HG02678 (cell line): ENCODE data around the gene NBEAL2.

Source experiments
- ATAC-seq: cut with Tn5 transposase; IDR thresholded peaks from one replicate; pipeline ENCODE4 v1.9.1; 2021; ENCODE audit warnings: mild to moderate bottlenecking, moderate library complexity; ENCODE audit not compliant: unreplicated experiment

Gene NBEAL2

GRCh38 chr3:46944191-46944590, 35.3 kb upstream of the NBEAL2 start:
- ATAC-seq = no peak

DNA sequence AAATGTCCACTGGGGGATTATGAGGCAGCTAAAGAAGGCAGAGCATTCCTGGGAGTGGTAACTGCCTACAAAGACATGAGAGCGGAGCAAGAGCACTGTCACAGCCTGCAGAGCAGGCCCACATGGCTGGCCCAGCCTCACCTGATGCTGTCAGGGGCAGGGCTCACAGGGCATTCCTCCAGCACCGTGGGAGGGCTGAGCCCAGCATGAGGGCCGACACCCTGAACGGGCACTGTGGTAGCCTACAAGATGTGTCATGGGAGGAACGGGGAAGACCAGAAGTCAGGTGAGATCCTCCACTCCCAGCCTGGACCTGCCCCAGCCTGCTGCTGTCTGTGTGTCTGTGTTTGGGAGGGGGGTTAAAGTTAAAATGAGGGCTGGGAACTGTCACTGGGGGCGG, 33.0 kb upstream of the NBEAL2 start:
- no peak for ATAC-seq

GRCh38 chr3:46946856-46947545, 32.5 kb upstream of the NBEAL2 start:
- no peak for ATAC-seq

- no peak for ATAC-seq
These were observed 31.9 kb upstream of the NBEAL2 start for GRCh38 chr3:46947546-46947901.

- no peak for ATAC-seq
These were observed 31.3 kb upstream of the NBEAL2 start for GRCh38 chr3:46947981-46948791.

- no peak for ATAC-seq
These were observed 30.4 kb upstream of the NBEAL2 start for GRCh38 chr3:46948830-46949671.

- no peak for ATAC-seq
These were observed 29.3 kb upstream of the NBEAL2 start for GRCh38 chr3:46950177-46950576.

- no peak for ATAC-seq
These were observed 28.7 kb upstream of the NBEAL2 start for GRCh38 chr3:46950650-46951241.

- ATAC-seq = no peak
These were observed 26.7 kb upstream of the NBEAL2 start for GRCh38 chr3:46952813-46953212.

DNA sequence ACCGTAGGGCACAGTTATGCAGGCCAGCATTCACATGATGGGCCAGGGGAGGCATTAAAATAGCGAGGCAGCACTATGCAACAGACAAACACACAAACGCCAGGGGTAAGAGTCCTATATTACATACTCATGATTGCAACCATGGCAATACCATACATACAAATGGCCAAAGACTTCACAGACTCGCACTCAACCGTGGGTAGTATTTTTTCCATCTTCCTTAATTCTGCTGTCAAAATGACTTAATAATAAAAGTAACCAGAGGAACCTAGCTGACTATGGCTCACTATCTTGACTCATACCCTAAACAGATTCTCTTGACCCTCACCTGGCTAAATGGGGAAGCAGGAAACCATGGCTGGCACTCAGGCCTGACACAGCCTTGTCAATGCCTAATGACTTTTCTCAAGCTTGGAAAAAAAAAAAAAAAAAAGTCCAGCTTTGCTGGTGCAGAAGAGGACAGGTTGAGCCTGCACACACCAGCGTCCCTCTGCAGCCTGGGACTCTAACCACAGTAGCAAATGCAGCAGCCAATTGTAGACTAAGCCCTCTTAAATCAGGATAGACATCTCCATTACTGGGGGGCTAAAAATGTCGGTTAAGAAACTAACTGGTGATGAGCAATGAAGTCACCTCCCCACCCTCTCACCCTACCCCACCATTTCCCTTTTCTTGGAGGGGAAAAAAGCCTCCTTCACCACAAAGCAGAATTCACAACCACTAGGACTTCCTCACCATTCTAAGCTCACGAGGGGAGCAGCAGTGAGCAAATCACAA, 26.0 kb upstream of the NBEAL2 start:
- no peak for ATAC-seq

DNA sequence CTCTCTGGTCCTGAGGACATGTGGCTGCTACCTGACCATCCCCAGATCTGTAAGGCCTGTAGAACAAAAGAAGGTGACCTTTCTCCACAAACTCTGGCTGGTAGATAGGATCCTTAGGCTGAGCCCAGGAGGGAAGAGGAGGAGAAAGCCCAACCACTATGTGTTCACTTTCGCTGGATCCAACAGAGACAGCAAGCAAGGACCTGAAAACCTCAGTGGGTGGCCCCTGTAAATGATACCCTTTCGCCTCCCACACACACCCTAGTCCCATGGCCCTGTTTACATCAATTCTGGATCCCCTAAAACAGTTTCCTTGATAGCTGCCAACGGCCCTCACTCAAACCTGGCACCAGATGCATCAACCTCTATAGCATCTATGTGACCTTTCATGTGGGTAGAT, 25.3 kb upstream of the NBEAL2 start:
- ATAC-seq = no peak

GRCh38 chr3:46955157-46955556, 24.3 kb upstream of the NBEAL2 start:
- ATAC-seq = no peak

DNA sequence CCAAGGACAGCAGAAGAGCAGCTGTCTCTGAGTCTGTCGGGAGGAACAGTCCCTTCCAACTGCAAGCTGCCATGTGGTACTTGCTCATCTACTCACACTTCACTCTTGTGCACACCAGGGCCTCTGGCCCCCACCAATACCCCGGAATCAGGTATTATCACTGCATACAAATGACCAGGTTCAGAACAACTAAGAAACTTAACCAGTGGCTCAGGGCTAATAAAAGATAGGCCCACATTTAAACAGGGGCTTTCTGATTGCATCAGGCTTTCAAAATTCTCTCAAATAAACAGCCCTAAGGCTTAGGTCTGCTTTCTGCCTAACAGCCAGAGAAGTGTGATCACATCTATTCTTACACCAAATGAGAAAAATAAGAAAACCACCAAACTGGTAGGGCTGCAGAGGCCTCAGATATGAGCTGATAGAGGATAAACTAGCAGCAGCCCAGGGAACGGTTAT, 23.6 kb upstream of the NBEAL2 start:
- no peak for ATAC-seq

DNA sequence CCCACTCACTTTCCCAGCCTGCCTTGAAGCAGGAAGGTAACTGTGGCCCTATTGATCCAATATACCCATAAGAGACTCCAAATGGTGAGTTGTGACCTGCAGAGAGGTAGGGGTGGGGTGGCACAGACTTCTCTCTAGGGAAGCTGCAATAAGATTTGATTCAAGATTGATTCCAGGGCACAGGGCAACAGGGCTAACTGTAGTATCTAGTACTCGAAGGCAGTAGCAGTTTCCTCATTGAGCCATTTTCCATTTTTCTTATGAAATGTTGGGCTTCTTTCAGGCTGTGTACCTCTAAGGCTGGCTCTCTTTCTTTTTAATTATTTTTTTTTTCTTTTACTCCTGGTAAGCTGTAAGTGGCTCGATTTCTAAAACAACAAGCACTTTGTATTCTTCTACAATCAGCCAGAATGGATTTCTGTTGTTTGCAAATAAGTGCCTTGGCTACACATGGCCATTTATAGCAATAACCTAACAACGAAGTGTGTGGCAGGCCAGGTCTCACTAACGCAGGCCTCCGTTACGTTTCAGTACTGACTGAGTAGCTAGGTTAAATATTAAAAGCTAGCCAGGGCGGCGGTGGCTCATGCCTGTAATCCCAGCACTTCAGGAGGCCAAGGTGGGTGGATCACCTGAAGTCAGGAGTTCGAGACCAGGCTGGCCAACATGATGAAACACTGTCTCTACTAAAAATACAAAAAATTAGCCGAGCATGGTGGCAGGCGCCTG, 22.2 kb upstream of the NBEAL2 start:
- no peak for ATAC-seq

DNA sequence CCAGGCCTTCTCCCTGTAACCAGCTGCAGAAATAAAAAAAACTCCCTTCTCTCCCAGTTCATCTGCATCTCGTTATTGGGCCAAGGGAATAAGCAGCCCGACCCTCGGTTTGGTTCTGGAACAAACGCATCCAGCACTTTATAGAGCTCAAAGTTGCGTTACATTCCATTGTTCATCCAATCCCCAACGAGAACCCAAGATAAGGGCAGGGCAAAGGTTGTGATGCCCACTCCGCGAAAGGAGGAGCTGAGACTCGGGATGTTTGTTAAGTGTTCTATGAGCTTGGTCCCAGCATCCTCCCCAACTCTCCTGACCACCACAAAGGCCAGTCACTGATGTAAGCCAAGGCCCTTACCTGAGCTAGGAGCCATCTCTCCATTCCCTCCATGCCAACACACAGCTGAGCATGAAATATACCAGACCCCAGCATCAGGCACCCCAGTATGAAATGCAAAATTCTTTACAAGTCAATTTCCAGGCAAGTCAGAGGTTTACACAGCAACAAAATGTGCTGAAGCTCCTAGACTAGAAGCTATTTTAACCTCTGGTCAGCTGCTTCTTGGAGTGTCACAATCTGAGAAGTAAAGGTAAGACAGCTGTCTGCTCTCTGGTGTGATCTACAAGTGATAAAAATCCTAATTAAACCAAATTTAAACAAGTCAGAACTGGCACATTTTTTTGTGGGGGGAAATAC, 20.9 kb upstream of the NBEAL2 start:
- ATAC-seq = no peak

GRCh38 chr3:46959161-46959511, 20.3 kb upstream of the NBEAL2 start:
- no peak for ATAC-seq

DNA sequence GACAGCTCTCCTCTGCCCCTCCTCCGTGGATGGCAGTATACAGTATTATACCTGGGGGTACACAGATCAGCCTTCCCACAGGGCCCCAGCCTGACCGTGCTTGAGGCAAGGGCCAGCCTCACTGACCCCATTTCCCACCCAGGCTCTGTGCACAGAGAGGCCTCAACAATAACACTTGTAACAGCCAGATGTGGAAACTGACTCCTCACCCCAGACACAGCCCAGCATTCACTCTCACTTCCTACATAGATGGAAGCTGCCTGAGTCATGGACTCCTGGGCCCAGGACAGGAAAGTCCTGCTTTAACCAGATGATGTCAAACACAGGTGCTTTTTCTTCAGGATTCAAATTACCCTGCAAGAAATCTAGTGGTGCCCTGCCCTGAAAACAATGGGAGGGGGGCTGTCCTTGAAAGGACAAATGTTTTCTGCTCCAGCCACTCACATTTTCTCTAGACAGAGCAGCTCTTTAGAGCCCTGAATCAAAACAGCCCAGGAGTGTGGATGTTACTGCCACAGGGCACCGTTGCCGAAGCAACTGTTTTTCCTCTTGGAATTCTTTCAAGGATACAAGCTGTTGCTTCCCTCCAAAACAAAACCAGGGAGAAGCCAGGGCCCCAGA, 19.3 kb upstream of the NBEAL2 start:
- ATAC-seq = peak; percentile 45

GRCh38 chr3:46960835-46961234, 18.6 kb upstream of the NBEAL2 start:
- no peak for ATAC-seq

- no peak for ATAC-seq
These were observed 17.0 kb upstream of the NBEAL2 start for GRCh38 chr3:46962427-46962826.
